OCI-LY1 (cell line): ENCODE results near the gene MEGF8.

Source experiments
- EZH2 ChIP-seq: fragments of 200-600 bp; sonication (generic), shearing (Covaris generic); IDR thresholded peaks from 2 replicates; pipeline ENCODE4 v1.8.0; 2017; ENCODE audit warnings: borderline replicate concordance, mixed run types, mild to moderate bottlenecking, antibody characterized with exemption, low read length, moderate library complexity, mixed read lengths
- TF ChIP-seq, protein P1 (sequence below): fragments of 200-600 bp; sonication (generic), shearing (Covaris generic); IDR thresholded peaks from 2 replicates; pipeline ENCODE4 v1.5.1; 2017; ENCODE audit warnings: mild to moderate bottlenecking, antibody characterized with exemption, low read length, moderate library complexity, mixed read lengths

DNA sequence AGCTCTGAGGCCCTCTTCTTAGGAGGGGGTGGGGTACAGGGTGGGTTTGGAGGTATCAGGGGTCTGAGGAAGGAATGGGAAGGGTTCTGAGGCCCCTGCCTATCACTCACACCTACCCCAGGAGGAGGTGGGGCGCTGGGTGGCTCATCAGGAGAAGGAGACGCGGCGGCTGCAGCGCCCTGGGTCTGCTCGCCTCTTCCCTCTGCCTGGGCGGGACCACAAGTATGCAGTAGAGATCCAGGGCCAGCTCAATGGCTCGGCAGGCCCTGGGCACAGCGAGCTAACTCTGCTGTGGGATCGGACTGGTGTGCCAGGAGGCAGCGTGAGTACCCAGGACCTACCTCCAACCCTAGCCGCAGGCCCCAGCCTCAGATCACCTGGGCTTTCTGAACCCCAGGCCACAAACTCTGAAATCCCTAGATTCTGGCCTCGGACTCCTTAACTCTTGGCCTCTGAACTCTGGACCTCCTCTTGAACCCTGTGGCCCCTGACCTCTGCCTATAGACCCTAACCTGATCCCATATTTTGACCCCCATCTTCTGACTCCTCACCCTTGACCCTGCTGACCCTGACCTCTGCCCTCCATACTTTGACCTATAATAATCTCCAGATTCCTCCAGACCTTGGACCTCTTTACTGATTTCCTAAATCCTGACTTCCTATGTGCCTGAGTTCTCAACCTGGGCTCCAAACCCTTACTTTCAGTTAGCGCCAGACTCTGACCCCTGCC lies 24.1 kb downstream of the MEGF8 start:
- TF ChIP-seq EZH2: no peak
- TF ChIP-seq, protein P1, sequence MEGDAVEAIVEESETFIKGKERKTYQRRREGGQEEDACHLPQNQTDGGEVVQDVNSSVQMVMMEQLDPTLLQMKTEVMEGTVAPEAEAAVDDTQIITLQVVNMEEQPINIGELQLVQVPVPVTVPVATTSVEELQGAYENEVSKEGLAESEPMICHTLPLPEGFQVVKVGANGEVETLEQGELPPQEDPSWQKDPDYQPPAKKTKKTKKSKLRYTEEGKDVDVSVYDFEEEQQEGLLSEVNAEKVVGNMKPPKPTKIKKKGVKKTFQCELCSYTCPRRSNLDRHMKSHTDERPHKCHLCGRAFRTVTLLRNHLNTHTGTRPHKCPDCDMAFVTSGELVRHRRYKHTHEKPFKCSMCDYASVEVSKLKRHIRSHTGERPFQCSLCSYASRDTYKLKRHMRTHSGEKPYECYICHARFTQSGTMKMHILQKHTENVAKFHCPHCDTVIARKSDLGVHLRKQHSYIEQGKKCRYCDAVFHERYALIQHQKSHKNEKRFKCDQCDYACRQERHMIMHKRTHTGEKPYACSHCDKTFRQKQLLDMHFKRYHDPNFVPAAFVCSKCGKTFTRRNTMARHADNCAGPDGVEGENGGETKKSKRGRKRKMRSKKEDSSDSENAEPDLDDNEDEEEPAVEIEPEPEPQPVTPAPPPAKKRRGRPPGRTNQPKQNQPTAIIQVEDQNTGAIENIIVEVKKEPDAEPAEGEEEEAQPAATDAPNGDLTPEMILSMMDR: no peak
